CD4-positive, alpha-beta T cell treated with Interleukin-4 for 1 hour (primary cell): Measurements from ENCODE around the gene STARD3NL.
"Not testable (repeated sequence)": the region's sequence is repeated elsewhere in the genome, so short reads cannot be mapped to it uniquely, and the experiment has no call there.

Source experiments
- DNase-seq, 2 donors: peaks; one replicate each; pipeline ENCODE4 v3.0.0-alpha.2; 2020 to 2022

Gene STARD3NL, protein sequence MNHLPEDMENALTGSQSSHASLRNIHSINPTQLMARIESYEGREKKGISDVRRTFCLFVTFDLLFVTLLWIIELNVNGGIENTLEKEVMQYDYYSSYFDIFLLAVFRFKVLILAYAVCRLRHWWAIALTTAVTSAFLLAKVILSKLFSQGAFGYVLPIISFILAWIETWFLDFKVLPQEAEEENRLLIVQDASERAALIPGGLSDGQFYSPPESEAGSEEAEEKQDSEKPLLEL

GRCh38 chr7:38178004-38178694 lies at the start of gene STARD3NL:
Gene STARD3NL, plus strand, starts transcription at chr7:38178245. Its CDS starts 29,260 bp downstream, at chr7:38207505.
- DNase-seq: peak; percentile 97 to 98

DNA sequence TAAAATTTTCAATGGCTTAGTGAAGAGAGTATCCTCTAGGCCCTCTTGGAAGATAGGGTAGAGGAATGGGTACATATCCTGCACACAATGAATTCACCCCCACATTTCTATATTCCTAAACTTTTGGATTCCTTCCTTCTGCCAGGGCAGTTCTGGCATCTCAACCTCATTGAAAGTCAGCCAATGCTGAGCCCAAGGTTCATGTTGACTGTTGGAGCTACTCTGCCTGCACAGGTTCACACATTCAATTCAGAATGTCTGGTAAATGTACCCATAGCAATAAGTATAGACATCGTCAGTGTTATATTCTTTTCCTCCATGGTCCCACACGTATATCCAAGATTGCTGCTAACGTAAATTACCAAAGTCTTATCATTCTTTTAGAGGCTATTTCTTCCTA lies 48.9 kb upstream of the STARD3NL start:
- no peak for DNase-seq

DNA sequence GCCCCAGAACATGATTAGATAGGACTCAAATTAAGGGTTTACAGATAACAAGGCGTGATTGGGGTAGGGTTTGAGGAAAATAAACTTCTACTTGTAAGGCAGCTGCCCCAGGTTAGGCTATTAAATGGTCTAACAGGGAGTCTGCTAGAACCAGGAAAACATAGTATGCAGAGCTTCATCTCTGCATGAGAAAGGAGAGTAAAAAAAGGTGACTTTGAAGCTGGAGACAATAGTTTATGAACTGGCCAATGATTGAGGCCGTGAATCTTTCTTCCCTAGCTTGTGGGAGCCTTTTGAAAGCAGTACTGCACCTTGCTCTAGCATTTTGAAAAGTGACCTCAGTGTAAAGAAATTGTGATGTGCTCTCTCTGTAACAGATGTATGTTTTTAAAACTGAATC lies 48.5 kb upstream of the STARD3NL start:
- no peak for DNase-seq

DNA sequence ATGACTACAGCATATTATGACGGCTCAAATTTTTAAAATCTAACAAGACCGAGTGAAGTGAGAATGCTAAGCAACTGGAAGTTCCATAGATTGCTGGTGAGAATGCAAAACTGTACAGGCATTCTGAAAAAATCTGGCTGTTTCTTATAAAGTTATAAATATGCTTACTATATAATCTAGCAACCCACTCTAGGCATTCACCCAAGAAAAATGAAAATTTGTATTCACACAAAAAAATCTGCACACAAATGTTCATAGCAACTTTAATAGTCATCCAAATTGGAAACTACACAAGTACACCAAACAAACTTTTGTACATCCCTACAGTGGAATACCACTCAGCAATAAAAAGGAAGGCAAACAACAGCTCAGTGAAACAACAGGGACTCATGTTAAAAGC lies 39.9 kb upstream of the STARD3NL start:
- no peak for DNase-seq

- no peak for DNase-seq
Measured at GRCh38 chr7:38141187-38141586, 36.9 kb upstream of the STARD3NL start.

DNA sequence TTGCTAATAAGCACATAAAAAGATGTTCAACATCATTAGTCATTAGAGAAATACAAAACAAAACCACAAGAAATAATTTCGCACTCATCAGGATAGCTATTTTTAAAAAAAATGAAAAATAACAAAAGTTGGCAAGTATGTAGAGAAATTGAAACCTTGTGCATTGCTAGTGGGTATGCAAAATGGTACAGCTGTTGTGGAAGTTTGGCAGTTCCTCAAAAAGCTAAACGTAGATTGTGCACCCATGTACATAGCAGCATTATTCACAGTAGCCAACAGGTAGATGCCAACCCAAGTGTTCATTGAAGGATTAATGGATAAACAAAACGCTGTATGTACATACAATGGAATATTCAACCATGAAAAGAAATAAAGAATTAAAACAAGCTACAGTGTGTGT lies 35.3 kb upstream of the STARD3NL start:
- DNase-seq: no peak

GRCh38 chr7:38147005-38147404 lies 31.0 kb upstream of the STARD3NL start:
- DNase-seq: no peak

DNA sequence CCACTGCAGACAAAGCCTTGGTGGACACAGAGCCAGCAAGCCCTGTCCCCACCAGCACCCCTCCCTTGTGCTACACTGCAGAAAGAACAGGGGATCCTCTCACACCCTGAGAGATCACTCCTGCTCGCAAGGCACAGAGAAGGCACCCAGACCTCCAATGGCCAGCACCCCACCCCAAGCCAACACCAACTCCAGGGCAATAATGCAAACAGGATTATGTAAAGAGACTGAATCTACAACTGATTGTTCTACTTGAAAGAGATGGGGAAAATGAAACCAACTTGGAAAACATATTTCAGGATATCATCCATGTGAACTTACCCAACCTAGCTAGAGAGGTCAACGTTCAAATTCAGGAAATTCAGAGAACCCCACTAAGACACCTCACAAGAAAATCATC lies 26.5 kb upstream of the STARD3NL start:
- DNase-seq: no peak

GRCh38 chr7:38153515-38153914 lies 24.5 kb upstream of the STARD3NL start:
- no peak for DNase-seq

- no peak for DNase-seq
Measured at GRCh38 chr7:38154278-38154677, 23.8 kb upstream of the STARD3NL start.

GRCh38 chr7:38160003-38160571 lies 18.0 kb upstream of the STARD3NL start:
- DNase-seq: no peak

DNA sequence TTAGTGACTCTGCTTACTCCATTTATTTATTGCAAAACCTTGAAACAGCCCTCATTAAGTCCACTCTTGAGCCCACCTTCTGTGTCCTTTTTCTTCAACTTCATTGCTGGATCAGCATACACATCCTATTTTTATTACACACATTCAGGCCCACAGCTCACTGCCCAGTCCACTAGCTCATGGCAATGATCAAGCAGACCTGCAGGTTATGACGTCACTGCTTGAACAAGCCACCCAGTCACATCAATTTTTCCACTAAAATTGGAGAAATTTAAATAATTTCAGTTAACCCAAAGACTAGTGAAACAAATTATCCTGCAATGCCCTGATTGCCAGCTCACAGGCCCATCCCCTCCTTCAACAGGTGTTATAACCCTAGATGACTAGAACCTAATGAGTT lies 16.0 kb upstream of the STARD3NL start:
- no peak for DNase-seq

- no peak for DNase-seq
Measured at GRCh38 chr7:38163671-38164070, 14.4 kb upstream of the STARD3NL start.

GRCh38 chr7:38168890-38169570 lies 9.0 kb upstream of the STARD3NL start:
- no peak for DNase-seq

DNA sequence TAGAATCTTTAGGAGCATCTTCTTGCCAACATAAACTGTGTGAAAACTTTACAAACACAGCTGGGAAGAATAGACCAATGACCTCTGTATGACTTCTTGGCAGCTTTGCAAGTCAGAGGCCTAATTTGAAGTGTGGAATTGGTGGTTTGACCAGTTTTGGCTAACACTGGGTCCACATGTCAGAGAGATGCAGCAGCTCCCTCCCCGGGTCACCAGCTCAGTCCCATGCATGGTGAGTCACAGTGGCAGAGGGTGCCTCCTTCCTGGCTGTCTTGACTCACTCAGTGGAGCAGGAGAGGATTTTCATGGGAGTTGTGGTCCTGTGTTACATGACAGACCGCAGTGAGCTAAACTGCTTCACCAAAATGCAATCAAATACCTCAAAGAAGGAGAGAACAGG lies 8.2 kb upstream of the STARD3NL start:
- peak in 1 of 2 donors; percentile 36 for DNase-seq

DNA sequence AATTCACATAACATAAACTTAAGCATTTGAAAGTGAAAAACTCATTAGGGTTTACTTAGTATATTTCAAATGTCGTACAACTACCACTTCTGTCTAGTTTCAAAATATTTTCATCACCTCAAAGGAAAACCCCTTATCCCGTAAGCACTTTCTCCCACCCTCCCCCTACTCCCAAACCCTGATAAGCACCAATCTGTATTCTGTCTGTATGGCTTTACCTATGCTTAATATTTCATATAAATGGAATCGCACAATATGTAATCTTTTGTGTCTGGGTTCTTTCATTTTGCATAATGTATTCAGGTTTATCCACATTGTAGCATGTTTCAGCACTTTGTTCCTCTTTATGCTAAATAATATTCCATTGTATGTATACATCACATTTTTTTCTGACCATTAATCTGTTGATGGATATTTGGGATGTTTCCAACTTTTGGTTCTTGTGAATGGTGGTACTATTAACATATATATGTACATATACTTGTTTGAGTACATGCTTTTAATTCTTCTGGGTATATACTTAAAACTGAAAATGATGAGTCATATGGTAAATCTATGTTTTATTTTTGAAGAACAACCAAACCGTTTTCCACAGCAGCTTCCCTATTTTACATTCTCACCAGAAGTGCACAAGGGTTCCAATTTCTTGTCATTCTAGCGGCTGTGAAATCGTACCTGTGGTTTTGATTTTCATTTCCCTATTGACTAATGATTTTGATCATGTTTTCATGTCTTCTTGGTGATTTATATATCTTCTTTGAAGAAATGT lies 6.2 kb upstream of the STARD3NL start:
- no peak for DNase-seq

GRCh38 chr7:38175547-38175946 lies 2.5 kb upstream of the STARD3NL start:
- DNase-seq: not testable (repeated sequence)

DNA sequence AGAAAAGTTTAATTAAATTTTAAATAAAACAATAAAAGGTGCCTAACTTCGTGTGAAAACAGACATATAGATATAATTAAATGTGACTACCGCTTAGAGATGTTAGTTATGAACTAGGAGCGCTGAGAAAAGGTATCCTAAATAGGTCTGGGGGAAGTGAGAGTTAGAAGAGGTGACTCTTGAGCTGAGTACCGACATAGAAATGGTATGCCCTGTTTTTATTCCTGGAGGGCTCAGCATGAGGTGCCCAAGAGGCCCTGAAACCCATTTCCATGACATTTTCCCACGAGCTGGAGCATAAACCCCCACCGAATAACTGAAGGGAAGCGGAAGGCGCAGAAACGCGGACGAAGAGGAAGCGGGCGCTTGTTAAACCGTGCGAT lies 433 bp upstream of the STARD3NL start:
- DNase-seq: no peak

DNA sequence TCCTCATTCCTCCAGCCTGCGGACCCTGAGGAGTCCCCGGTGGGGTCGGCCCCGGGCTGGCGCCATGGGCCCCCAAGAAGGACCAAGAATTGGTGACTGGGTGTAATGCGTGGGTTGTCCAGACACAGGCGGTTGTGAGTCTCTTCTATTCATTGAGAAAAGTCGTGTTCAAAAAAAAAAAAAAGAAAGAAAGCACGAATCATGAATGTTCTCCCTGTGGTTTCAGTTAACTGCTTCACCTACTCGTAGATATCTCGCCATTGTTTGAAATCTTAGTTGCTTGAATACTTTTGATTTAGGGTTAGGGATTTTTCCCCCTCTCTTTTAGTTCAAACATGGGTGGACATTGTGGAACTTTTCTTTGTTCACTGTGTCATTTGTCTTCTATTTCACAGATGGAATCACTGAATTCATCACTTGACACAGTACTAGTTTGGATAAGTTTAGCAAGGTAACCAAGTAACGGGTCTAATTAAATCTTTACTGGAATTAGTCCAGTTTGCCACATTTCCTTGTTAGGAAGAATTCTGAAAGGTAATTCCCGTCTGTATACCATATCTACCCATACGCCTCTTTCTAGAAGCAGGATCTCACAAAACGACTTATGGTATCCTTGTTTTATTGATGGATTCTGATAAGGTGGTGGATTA lies 775 bp downstream of the STARD3NL start:
- DNase-seq: peak; percentile 58 to 64

GRCh38 chr7:38179776-38180226 lies 1.8 kb downstream of the STARD3NL start:
- no peak for DNase-seq

DNA sequence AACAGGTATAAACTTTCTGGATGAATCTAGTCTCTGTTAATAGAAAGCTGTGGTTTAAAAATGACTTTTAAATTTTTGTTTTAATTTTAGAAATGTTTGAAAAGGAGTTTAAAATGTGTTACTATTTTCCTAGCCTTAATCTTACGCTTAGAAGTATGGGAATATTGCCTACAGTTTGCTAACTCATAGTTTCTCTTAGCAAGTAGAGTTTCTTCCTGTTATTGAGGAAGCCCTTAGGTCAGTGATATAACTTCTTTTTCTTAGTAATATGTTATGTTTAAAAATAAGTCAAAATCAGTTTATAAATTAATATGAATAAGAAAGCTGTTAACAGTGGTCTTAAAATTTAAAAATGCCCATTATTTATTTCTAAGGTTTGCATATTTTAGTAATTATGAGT lies 3.1 kb downstream of the STARD3NL start:
- DNase-seq: no peak

GRCh38 chr7:38182450-38182849 lies 4.4 kb downstream of the STARD3NL start:
- DNase-seq: no peak
